Endothelial cell (in vitro differentiated cells): Measurements from ENCODE around the gene LONP2. TPM values are rescaled to one million over a fixed set of nuclear protein-coding genes. Genes with fewer than 3 reads are reported as not detected.
A peak's percentile ranks its signal among the peaks of the same experiment; 100 is the strongest.

ENCODE experiments used
- DNase-seq: peaks from one replicate; pipeline ENCODE4 v3.0.0; 2021; ENCODE audit warnings: low spot score
- H3K27ac Mint-ChIP-seq: one replicate; pipeline ENCODE4 v1.8.0; 2021; ENCODE audit warnings: mixed read lengths, inconsistent platforms; ENCODE audit not compliant: unreplicated experiment
- H3K27me3 Mint-ChIP-seq: one replicate; pipeline ENCODE4 v1.8.0; 2021; ENCODE audit warnings: mild to moderate bottlenecking, moderate library complexity, mixed read lengths, inconsistent platforms; ENCODE audit not compliant: unreplicated experiment
- H3K36me3 Mint-ChIP-seq: one replicate; pipeline ENCODE4 v1.8.0; 2021; ENCODE audit warnings: mild to moderate bottlenecking, low read depth, mixed read lengths, inconsistent platforms; ENCODE audit not compliant: unreplicated experiment
- H3K4me1 Mint-ChIP-seq: one replicate; pipeline ENCODE4 v1.8.0; 2021; ENCODE audit warnings: mild to moderate bottlenecking, mixed read lengths, inconsistent platforms; ENCODE audit not compliant: unreplicated experiment
- H3K4me3 Mint-ChIP-seq: one replicate; pipeline ENCODE4 v1.8.0; 2021; ENCODE audit warnings: mild to moderate bottlenecking, mixed read lengths, inconsistent platforms; ENCODE audit not compliant: unreplicated experiment
- H3K9me3 Mint-ChIP-seq: one replicate; pipeline ENCODE4 v1.8.0; 2021; ENCODE audit warnings: mixed read lengths, inconsistent platforms; ENCODE audit not compliant: unreplicated experiment
- CTCF ChIP-seq: fragments of 200-600 bp; sonication (generic); IDR thresholded peaks from one replicate; pipeline ENCODE4 v1.5.0; 2021; ENCODE audit warnings: antibody characterized with exemption; ENCODE audit not compliant: unreplicated experiment
- total RNA-seq: library from RNA; stranded (reverse); fragmentation: NEBNext Ultra II Directional; extraction: Animal tissue kit (Norgen Biotek cat#: 25700); gene quantifications from one replicate; pipeline ENCODE4 v1.2.1, GENCODE V29; 2021; ENCODE audit not compliant: unreplicated experiment

The LONP2 gene
- total RNA-seq, 1 donor from 2014 or later, result 42.6 TPM

- DNase-seq, result peak; percentile 95
- H3K27me3 Mint-ChIP-seq, result peaks cover 13% of the 10 kb centered on the region
- no peak for TF ChIP-seq CTCF
- peaks cover 33% of the 10 kb centered on the region for H3K4me1 Mint-ChIP-seq
- H3K27ac Mint-ChIP-seq, result peak within 1 kb of the TSS; percentile 99
- H3K36me3 Mint-ChIP-seq, result peaks cover 10% of the 10 kb centered on the region
- H3K4me3 Mint-ChIP-seq, result peak within 1 kb of the TSS; percentile 99
- no peaks in the 10 kb centered on the region for H3K9me3 Mint-ChIP-seq
Observed at GRCh38 chr16:48385253-48386150, 141.4 kb downstream of the LONP2 start, which contains the start of gene SIAH1. TSS of gene SIAH1 (minus strand) at chr16:48385413. CDS start at chr16:48362428, 22,985 bp downstream.

- Mint-ChIP-seq H3K36me3 (peaks cover 10% of the 10 kb centered on the region), H3K27me3 (peaks cover 13% of the 10 kb centered on the region), H3K4me3 (no peak overlapping the region), H3K4me1 (peaks cover 26% of the 10 kb centered on the region), H3K9me3 (no peaks in the 10 kb centered on the region), H3K27ac (peak overlapping the region; percentile 18)
- no peak for TF ChIP-seq CTCF
- no peak for DNase-seq
Observed at GRCh38 chr16:48386559-48387312, 142.6 kb downstream of the LONP2 start.

- peaks cover 11% of the 10 kb centered on the region for H3K4me1 Mint-ChIP-seq
- no peaks in the 10 kb centered on the region for H3K27me3 Mint-ChIP-seq
- H3K27ac Mint-ChIP-seq, result no peak overlapping the region
- no peaks in the 10 kb centered on the region for H3K9me3 Mint-ChIP-seq
- H3K4me3 Mint-ChIP-seq, result no peak overlapping the region
- H3K36me3 Mint-ChIP-seq, result no peaks in the 10 kb centered on the region
- no peak for DNase-seq
- TF ChIP-seq CTCF, result no peak
Observed at GRCh38 chr16:48392407-48392806, 148.3 kb downstream of the LONP2 start.

- no peaks in the 10 kb centered on the region for H3K9me3 Mint-ChIP-seq
- peaks cover 5% of the 10 kb centered on the region for H3K4me1 Mint-ChIP-seq
- H3K36me3 Mint-ChIP-seq, result no peaks in the 10 kb centered on the region
- no peak for TF ChIP-seq CTCF
- H3K27me3 Mint-ChIP-seq, result no peaks in the 10 kb centered on the region
- no peak for DNase-seq
- H3K4me3 Mint-ChIP-seq, result no peak overlapping the region
- peak overlapping the region; percentile 7 for H3K27ac Mint-ChIP-seq
Observed at GRCh38 chr16:48393485-48394354, 149.6 kb downstream of the LONP2 start.
